ENCODE results near the gene ZNF221. TPM values are rescaled to one million over a fixed set of nuclear protein-coding genes. Genes with fewer than 3 reads are reported as not detected.

Gene ZNF221
- total and polyA plus RNA-seq, 9 of the 15 experiments (the other 6 are each of a cell fraction or from before 2014, with no cell fraction given): 0.32 to 1.4 (median 0.45) TPM

- TF ChIP-seq CBX5 (IDR thresholded peaks at IDR 0.05; ENCODE audit: borderline replicate concordance, low read depth): 0 out of 2 replicates have a peak, but pooled peaks have one; percentile 50
- 0 out of 2 replicates have a peak, but pooled peaks have one; percentile 20 for TF ChIP-seq MGA (IDR thresholded peaks at IDR 0.05)
- no peak for TF ChIP-seq ZNF507 (tag; conservative IDR thresholded peaks at IDR 0.05)
- TF ChIP-seq CHD2 (IDR thresholded peaks at IDR 0.05; ENCODE audit: low read depth, low read length): no peak
- peak; percentile 91 for TF ChIP-seq ZNF75A (CRISPR knock-in tag; IDR thresholded peaks at IDR 0.05)
- FAIRE-seq (no peak), DNase-seq (ENCODE audit: extremely low read depth in 1 of 4, low spot score in 3 of 4) (no peak), ATAC-seq (no peak)
- Histone ChIP-seq H3K4me3 (no peak overlapping the region), H3K4me2 (ENCODE audit: insufficient read depth, low read length) (no peak overlapping the region), H3K79me2 (ENCODE audit: control insufficient read depth, insufficient read depth, low read length) (no peaks in the 10 kb centered on the region), H2AFZ (ENCODE audit: low read depth, low read length) (no peak overlapping the region), H3K9me3 (replicated peaks; ENCODE audit: control insufficient read depth, insufficient read depth, low read depth, low read length) (peaks cover 16% of the 10 kb centered on the region), H3K27ac (ENCODE audit: extremely low read depth, low read depth, low read length) (no peak overlapping the region), H3K9ac (ENCODE audit: insufficient read depth in 1 of 2, low read depth in 2 of 2, low read length in 2 of 2) (no peak overlapping the region), H4K20me1 (replicated peaks; ENCODE audit: control insufficient read depth, insufficient read depth, low read length) (no peaks in the 10 kb centered on the region), H3K4me1 (replicated peaks in 1 of 2; ENCODE audit: control insufficient read depth in 2 of 2, insufficient read depth in 2 of 2, low read length in 2 of 2) (no peaks in the 10 kb centered on the region), H3K36me3 (ENCODE audit: control insufficient read depth, insufficient read depth, low read length) (peaks cover 42% of the 10 kb centered on the region), H3K27me3 (ENCODE audit: control insufficient read depth in 2 of 2, insufficient read depth in 2 of 2, low read length in 2 of 2) (no peaks in the 10 kb centered on the region), H3K9me1 (ENCODE audit: control insufficient read depth, insufficient read depth, low read length) (no peaks in the 10 kb centered on the region)
- WGBS (ENCODE audit: insufficient coverage, low coverage, missing lambda C conversion rate): 33% methylated on average over 3 of the region's 3 CpGs
- in situ Hi-C loops (cut with MboI) (no loop called here), intact Hi-C loops (cut with micrococcal nuclease) (no loop called here)
- CTCF ChIA-PET (ENCODE audit: low intra/inter-chr PET ratio): no interaction called here
- BruUV-seq (replicated peaks): no TSS peak
- POLR2A ChIA-PET: interaction anchor here (0.9 to 1.4 kb wide), 2 partner anchors 13 to 21 kb away, joined by 4 read pairs; partner anchors contain the start of gene ZNF45
Observed at GRCh38 chr19:43914051-43914450, 37.0 kb upstream of the ZNF221 start.
